ENCODE data around the gene TELO2.
A peak's percentile ranks its signal among the peaks of the same experiment; 100 is the strongest.

Gene TELO2

GRCh38 chr16:1492923-1493745 lies at the start of gene TELO2:
TSS of gene TELO2 (plus strand) at chr16:1493360. CDS start at chr16:1494282, 922 bp downstream.
- peak within 1 kb of the TSS; percentile 84 for H3K27ac ChIP-seq
- TF ChIP-seq CTCF (IDR thresholded peaks at IDR 0.05) (no peak), ZFX (IDR thresholded peaks at IDR 0.05; ENCODE audit: borderline replicate concordance) (no peak)

GRCh38 chr16:1443403-1443973 lies 49.7 kb upstream of the TELO2 start:
- TF ChIP-seq CTCF (IDR thresholded peaks at IDR 0.05) (no peak), ZFX (IDR thresholded peaks at IDR 0.05; ENCODE audit: borderline replicate concordance) (no peak)

GRCh38 chr16:1443980-1444729 lies 49.0 kb upstream of the TELO2 start, which contains the start of gene CCDC154:
TSS of gene CCDC154 (minus strand) at chr16:1444556. CDS start at chr16:1444322, 234 bp downstream.
- H3K27ac ChIP-seq: no peak within 1 kb of the TSS
- TF ChIP-seq CTCF (IDR thresholded peaks at IDR 0.05): no peak
- TF ChIP-seq ZFX (IDR thresholded peaks at IDR 0.05; ENCODE audit: borderline replicate concordance): no peak

More at GRCh38 chr16:1443403-1443973, 49.7 kb upstream of the TELO2 start:
- H3K27ac ChIP-seq: no peak overlapping the region

- no peak for TF ChIP-seq ZFX (IDR thresholded peaks at IDR 0.05; ENCODE audit: borderline replicate concordance)
- TF ChIP-seq CTCF (IDR thresholded peaks at IDR 0.05): no peak
These were observed 48.2 kb upstream of the TELO2 start for GRCh38 chr16:1444730-1445517.

GRCh38 chr16:1445518-1446203 lies 47.5 kb upstream of the TELO2 start:
- no peak overlapping the region for H3K27ac ChIP-seq
- TF ChIP-seq ZFX (IDR thresholded peaks at IDR 0.05; ENCODE audit: borderline replicate concordance): no peak

More at GRCh38 chr16:1444730-1445517, 48.2 kb upstream of the TELO2 start:
- H3K27ac ChIP-seq: no peak overlapping the region

- TF ChIP-seq ZFX (IDR thresholded peaks at IDR 0.05; ENCODE audit: borderline replicate concordance) (no peak), CTCF (IDR thresholded peaks at IDR 0.05) (no peak)
- no peak overlapping the region for H3K27ac ChIP-seq
These were observed 46.7 kb upstream of the TELO2 start for GRCh38 chr16:1446296-1447080.
